Measurements from ENCODE around the gene PDE6G. TPM values are rescaled to one million over a fixed set of nuclear protein-coding genes. Genes with fewer than 3 reads are reported as not detected.

PDE6G gene
- total and polyA plus RNA-seq, 4 donors: 0.25 to 1.9 (median 1.3) TPM

DNA sequence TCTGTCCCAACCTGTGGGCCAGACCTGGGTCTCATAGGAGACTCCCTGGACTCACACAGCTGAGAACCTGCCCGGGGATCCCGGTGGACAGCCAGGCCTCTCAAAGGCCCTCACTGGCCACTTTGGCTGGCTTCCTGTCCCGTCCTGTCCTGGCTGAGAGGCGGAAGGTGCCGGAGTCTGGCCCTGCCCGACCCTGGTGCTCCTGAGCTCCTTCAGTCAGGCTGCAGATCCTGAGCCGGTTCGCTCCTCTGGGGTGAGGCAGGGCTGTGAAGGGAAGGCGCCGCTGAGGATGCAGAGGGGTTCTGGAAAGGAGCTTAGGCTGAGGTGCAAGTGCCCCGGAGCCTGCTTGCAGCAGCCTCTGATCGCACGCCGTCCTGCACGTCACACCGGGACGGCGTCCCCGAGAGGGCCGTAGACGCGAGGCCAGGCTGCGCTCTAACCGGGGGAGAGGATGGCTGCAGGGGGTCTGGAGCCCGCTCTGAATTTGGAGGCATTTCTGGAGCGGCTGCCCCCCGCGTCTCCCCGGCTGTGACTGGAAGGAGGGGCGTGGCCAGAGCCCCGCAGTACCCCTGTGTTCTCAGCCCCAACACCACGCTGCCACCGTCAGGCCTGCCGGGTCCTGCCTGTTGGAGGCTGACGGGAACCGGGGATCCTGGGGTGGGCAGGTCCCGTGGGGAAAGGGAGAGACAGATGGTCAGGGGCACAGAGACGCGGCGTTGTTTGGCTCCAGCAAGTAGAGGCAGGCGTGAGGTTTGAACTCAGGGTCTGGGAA is 31.6 kb upstream of the PDE6G start:
- TF ChIP-seq RAD21 (IDR thresholded peaks at IDR 0.05) (no peak), FOXA2 (IDR thresholded peaks at IDR 0.05) (no peak)
- peaks cover 9 to 65% (median 18%) of the 10 kb centered on the region in 4 donors for H3K36me3 ChIP-seq (ENCODE audit: control insufficient read depth in 4 of 4, insufficient read depth in 3 of 4, low read depth in 1 of 4, low read length in 3 of 4)
- H3K27me3 ChIP-seq (ENCODE audit: control insufficient read depth in 4 of 4, insufficient read depth in 4 of 4, low read length in 3 of 4): no peaks in the 10 kb centered on the region
- 97% methylated on average over 41 of the region's 41 CpGs for WGBS
- H3K27ac ChIP-seq (ENCODE audit: low read depth in 1 of 2, low read length in 2 of 2): no peak overlapping the region
- H3K4me3 ChIP-seq (ENCODE audit: low read depth in 1 of 3, low read length in 3 of 3): no peak overlapping the region
- H3K9ac ChIP-seq (ENCODE audit: low read depth in 1 of 2, low read length in 2 of 2): no peak overlapping the region
- no peak for DNase-seq (ENCODE audit: low spot score)
- peaks cover 6 to 19% (median 16%) of the 10 kb centered on the region in 4 donors for H3K4me1 ChIP-seq (ENCODE audit: control insufficient read depth in 4 of 4, insufficient read depth in 4 of 4, low read length in 3 of 4)
- H3K9me3 ChIP-seq (ENCODE audit: control insufficient read depth in 4 of 4, low read length in 3 of 4): no peaks in the 10 kb centered on the region

- H3K9me3 ChIP-seq (ENCODE audit: control insufficient read depth in 4 of 4, low read length in 3 of 4): no peaks in the 10 kb centered on the region
- no peak for DNase-seq (ENCODE audit: low spot score)
These were observed 30.3 kb upstream of the PDE6G start for GRCh38 chr17:81686614-81687013.

GRCh38 chr17:81685108-81685507 is 28.8 kb upstream of the PDE6G start:
- DNase-seq (ENCODE audit: low spot score): no peak
- H3K36me3 ChIP-seq (ENCODE audit: control insufficient read depth in 4 of 4, insufficient read depth in 3 of 4, low read depth in 1 of 4, low read length in 3 of 4): peaks cover 3 to 37% (median 12%) of the 10 kb centered on the region in 4 donors
- H3K9ac ChIP-seq (ENCODE audit: low read depth in 1 of 2, low read length in 2 of 2): peak overlapping the region in 1 of 2 donors; percentile 72
- peak overlapping the region in 1 of 3 donors; percentile 70 for H3K4me3 ChIP-seq (ENCODE audit: low read depth in 1 of 3, low read length in 3 of 3)
- no peaks in the 10 kb centered on the region for H3K27me3 ChIP-seq (ENCODE audit: control insufficient read depth in 4 of 4, insufficient read depth in 4 of 4, low read length in 3 of 4)
- no peak overlapping the region for H3K27ac ChIP-seq (ENCODE audit: low read depth in 1 of 2, low read length in 2 of 2)
- WGBS: 85% methylated on average over 12 of the region's 12 CpGs
- H3K9me3 ChIP-seq (ENCODE audit: control insufficient read depth in 4 of 4, low read length in 3 of 4): no peaks in the 10 kb centered on the region
- peaks cover 12 to 45% (median 37%) of the 10 kb centered on the region in 4 donors for H3K4me1 ChIP-seq (ENCODE audit: control insufficient read depth in 4 of 4, insufficient read depth in 4 of 4, low read length in 3 of 4)
- TF ChIP-seq SP1 (IDR thresholded peaks at IDR 0.05) (no peak), ATF3 (IDR thresholded peaks at IDR 0.05) (no peak), RAD21 (IDR thresholded peaks at IDR 0.05) (no peak), FOXA2 (IDR thresholded peaks at IDR 0.05) (no peak), MAX (IDR thresholded peaks at IDR 0.05) (no peak), REST (IDR thresholded peaks at IDR 0.05) (no peak), EGR1 (IDR thresholded peaks at IDR 0.05; ENCODE audit: low read depth in 2 of 2) (no peak), GABPA (IDR thresholded peaks at IDR 0.05 in 1 of 2, conservative IDR thresholded peaks at IDR 0.05 in 1 of 2) (no peak), YY1 (IDR thresholded peaks at IDR 0.05) (no peak), JUND (IDR thresholded peaks at IDR 0.05) (no peak), HNF4G (IDR thresholded peaks at IDR 0.05) (no peak), RXRA (IDR thresholded peaks at IDR 0.05) (no peak), FOXA1 (IDR thresholded peaks at IDR 0.05) (no peak), TAF1 (conservative IDR thresholded peaks at IDR 0.05) (no peak), NR2F2 (IDR thresholded peaks at IDR 0.05) (no peak)

More at GRCh38 chr17:81686614-81687013, 30.3 kb upstream of the PDE6G start:
- 95% methylated on average over 20 of the region's 20 CpGs for WGBS
- no peak overlapping the region for H3K9ac ChIP-seq (ENCODE audit: low read depth in 1 of 2, low read length in 2 of 2)
- no peak for TF ChIP-seq CTCF (IDR thresholded peaks at IDR 0.05; ENCODE audit: low read depth, low read length, missing input control)
- TF ChIP-seq YY1 (IDR thresholded peaks at IDR 0.05): no peak
- TF ChIP-seq RAD21 (IDR thresholded peaks at IDR 0.05): no peak
- no peak for TF ChIP-seq FOXA1 (IDR thresholded peaks at IDR 0.05)
- TF ChIP-seq MAX (IDR thresholded peaks at IDR 0.05): no peak
- no peak for TF ChIP-seq JUND (IDR thresholded peaks at IDR 0.05)
- no peaks in the 10 kb centered on the region for H3K27me3 ChIP-seq (ENCODE audit: control insufficient read depth in 4 of 4, insufficient read depth in 4 of 4, low read length in 3 of 4)
- peaks cover 10 to 33% (median 28%) of the 10 kb centered on the region in 4 donors for H3K4me1 ChIP-seq (ENCODE audit: control insufficient read depth in 4 of 4, insufficient read depth in 4 of 4, low read length in 3 of 4)
- H3K4me3 ChIP-seq (ENCODE audit: low read depth in 1 of 3, low read length in 3 of 3): no peak overlapping the region
- peaks cover 9 to 52% (median 14%) of the 10 kb centered on the region in 4 donors for H3K36me3 ChIP-seq (ENCODE audit: control insufficient read depth in 4 of 4, insufficient read depth in 3 of 4, low read depth in 1 of 4, low read length in 3 of 4)
- H3K27ac ChIP-seq (ENCODE audit: low read depth in 1 of 2, low read length in 2 of 2): no peak overlapping the region
